ENCODE measurements around the gene CHMP3.

- TF ChIP-seq CTCF (IDR thresholded peaks at IDR 0.05; ENCODE audit: borderline replicate concordance, extremely low read depth, low read length, poor library complexity, severe bottlenecking) (no peak), EZH2 (IDR thresholded peaks at IDR 0.05; ENCODE audit: borderline replicate concordance, low read depth, low read length, severe bottlenecking) (no peak)
Measured at GRCh38 chr2:86523491-86523890, 39.8 kb downstream of the CHMP3 start.
